GM18507 (cell line): ENCODE results near the gene CLEC16A.

Experiments used
- DNase-seq: peaks from one replicate; pipeline ENCODE4 v3.0.0; 2011; ENCODE audit warnings: low read depth; ENCODE audit not compliant: insufficient read length; ENCODE audit errors: extremely low spot score
- FAIRE-seq: peaks from 2 replicates; lab custom pipeline; 2011; peaks lifted over from hg19 to GRCh38; lab: Jason Lieb, UNC

The CLEC16A gene

GRCh38 chr16:11029948-11030347, 85.6 kb downstream of the CLEC16A start:
- FAIRE-seq: no peak
- no peak for DNase-seq

- no peak for DNase-seq
- FAIRE-seq: no peak
These were observed 86.7 kb downstream of the CLEC16A start for GRCh38 chr16:11030990-11031510.

GRCh38 chr16:11032000-11032921, 87.9 kb downstream of the CLEC16A start:
- DNase-seq: no peak
- no peak for FAIRE-seq

- DNase-seq (no peak), FAIRE-seq (no peak)
These were observed 88.5 kb downstream of the CLEC16A start for GRCh38 chr16:11032922-11033291.

GRCh38 chr16:11033629-11034420, 89.5 kb downstream of the CLEC16A start:
- DNase-seq (no peak), FAIRE-seq (no peak)

GRCh38 chr16:11034481-11034931, 90.1 kb downstream of the CLEC16A start:
- no peak for FAIRE-seq
- no peak for DNase-seq

- no peak for DNase-seq
- no peak for FAIRE-seq
These were observed 90.7 kb downstream of the CLEC16A start for GRCh38 chr16:11035096-11035495.

- DNase-seq (no peak), FAIRE-seq (no peak)
These were observed 91.7 kb downstream of the CLEC16A start for GRCh38 chr16:11036040-11036439.

GRCh38 chr16:11036868-11037410, 92.6 kb downstream of the CLEC16A start:
- no peak for DNase-seq
- no peak for FAIRE-seq

GRCh38 chr16:11038305-11038704, 93.9 kb downstream of the CLEC16A start:
- no peak for FAIRE-seq
- no peak for DNase-seq

- no peak for DNase-seq
- FAIRE-seq: no peak
These were observed 94.4 kb downstream of the CLEC16A start for GRCh38 chr16:11038777-11039176.

- FAIRE-seq (no peak), DNase-seq (no peak)
These were observed 95.4 kb downstream of the CLEC16A start for GRCh38 chr16:11039726-11040125.

GRCh38 chr16:11042191-11042590, 97.8 kb downstream of the CLEC16A start:
- DNase-seq (no peak), FAIRE-seq (no peak)

GRCh38 chr16:11045441-11045840, 101.1 kb downstream of the CLEC16A start:
- no peak for FAIRE-seq
- no peak for DNase-seq

GRCh38 chr16:11045846-11046245, 101.5 kb downstream of the CLEC16A start:
- DNase-seq (no peak), FAIRE-seq (no peak)

GRCh38 chr16:11046382-11046931, 102.1 kb downstream of the CLEC16A start:
- FAIRE-seq (no peak), DNase-seq (no peak)

GRCh38 chr16:11047057-11047456, 102.7 kb downstream of the CLEC16A start:
- DNase-seq (no peak), FAIRE-seq (no peak)

- DNase-seq (no peak), FAIRE-seq (no peak)
These were observed 103.8 kb downstream of the CLEC16A start for GRCh38 chr16:11047939-11048800.
